ENCODE data around the gene PPP4R2. TPM values are rescaled to one million over a fixed set of nuclear protein-coding genes. Genes with fewer than 3 reads are reported as not detected.

Gene PPP4R2
- total and polyA plus RNA-seq, 2 donors (not counting 3 experiments of a cell fraction or from before 2014, with no cell fraction given): 6.5 to 74.4 TPM

GRCh38 chr3:72976281-72976741 lies 20.3 kb upstream of the PPP4R2 start:
- no peak overlapping the region for H3K9ac ChIP-seq (replicated peaks; ENCODE audit: extremely low read depth, insufficient read depth, low read length)
- H3K27ac ChIP-seq (ENCODE audit: insufficient read depth, low read depth, low read length): no peak overlapping the region
- H3K4me3 ChIP-seq (replicated peaks in 1 of 3; ENCODE audit: insufficient read depth in 1 of 3, low read depth in 1 of 3, low read length in 3 of 3): no peak overlapping the region
- H3K79me2 ChIP-seq (ENCODE audit: control insufficient read depth, insufficient read depth, low read length): no peaks in the 10 kb centered on the region
- no peaks in the 10 kb centered on the region for H3K36me3 ChIP-seq (ENCODE audit: control insufficient read depth in 2 of 2, extremely low read depth in 1 of 2, insufficient read depth in 2 of 2, low read length in 2 of 2)
- peaks cover 2 to 4% of the 10 kb centered on the region in 2 experiments for H3K27me3 ChIP-seq (ENCODE audit: control insufficient read depth in 2 of 2, insufficient read depth in 2 of 2, low read length in 2 of 2)
- H4K20me1 ChIP-seq (replicated peaks; ENCODE audit: control insufficient read depth, extremely low read depth, insufficient read depth, low read length): no peaks in the 10 kb centered on the region
- POLR2A ChIA-PET: no interaction called here
- FAIRE-seq (no peak), DNase-seq (ENCODE audit: low read depth, low spot score) (no peak)
- H2AFZ ChIP-seq (ENCODE audit: low read depth, low read length): no peak overlapping the region
- no peaks in the 10 kb centered on the region for H3K9me3 ChIP-seq (replicated peaks; ENCODE audit: control insufficient read depth, insufficient read depth, low read length)
- dilution Hi-C loops (cut with MboI; ENCODE audit: extremely low pct_ligation_motif_present, low sequenced_read_pairs): no loop called here
- intact Hi-C loops (cut with micrococcal nuclease): no loop called here
- H3K4me1 ChIP-seq (ENCODE audit: control insufficient read depth, extremely low read depth, insufficient read depth, low read length): no peaks in the 10 kb centered on the region
- no peak overlapping the region for H3K4me2 ChIP-seq (ENCODE audit: insufficient read depth, low read length)
- TF ChIP-seq CTCF (IDR thresholded peaks at IDR 0.05; ENCODE audit: extremely low read depth in 1 of 2, insufficient read depth in 1 of 2, low read depth in 1 of 2, low read length in 2 of 2) (no peak), FOS (IDR thresholded peaks at IDR 0.05; ENCODE audit: borderline replicate concordance, insufficient read depth, low read length) (no peak), POLR2A (IDR thresholded peaks at IDR 0.05; ENCODE audit: low read depth, low read length) (no peak), JUN (IDR thresholded peaks at IDR 0.05; ENCODE audit: borderline replicate concordance, insufficient read depth, insufficient read length, low read depth) (no peak), POLR2AphosphoS5 (IDR thresholded peaks at IDR 0.05; ENCODE audit: insufficient read depth, low read depth, low read length) (no peak), MYC (IDR thresholded peaks at IDR 0.05; ENCODE audit: low read depth, low read length) (no peak), EZH2 (IDR thresholded peaks at IDR 0.05; ENCODE audit: borderline replicate concordance, low read depth, low read length, severe bottlenecking) (no peak), GATA2 (IDR thresholded peaks at IDR 0.05; ENCODE audit: insufficient read depth, insufficient read length, low read depth, low read length) (no peak)
- TF ChIP-seq, protein P1, sequence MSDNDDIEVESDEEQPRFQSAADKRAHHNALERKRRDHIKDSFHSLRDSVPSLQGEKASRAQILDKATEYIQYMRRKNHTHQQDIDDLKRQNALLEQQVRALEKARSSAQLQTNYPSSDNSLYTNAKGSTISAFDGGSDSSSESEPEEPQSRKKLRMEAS (IDR thresholded peaks at IDR 0.05; ENCODE audit: insufficient read depth, insufficient read length): no peak
- BruUV-seq (replicated peaks): no TSS peak
- CTCF ChIA-PET: interaction anchor here (0.9 kb wide), 1 partner anchor 80 kb away, joined by 3 read pairs; no protein-coding TSS in a partner anchor
- H3K9me1 ChIP-seq (replicated peaks; ENCODE audit: control insufficient read depth, extremely low read depth, insufficient read depth, low read length): no peaks in the 10 kb centered on the region

Measured in endothelial cell of umbilical vein (primary cell).